Psoas muscle (tissue), 8 donors: ENCODE results near the gene CTCF. TPM values are rescaled to one million over a fixed set of nuclear protein-coding genes. Genes with fewer than 3 reads are reported as not detected.

ENCODE experiments used
- ATAC-seq, 4 donors: fragments of 200-7000 bp; cut with Tn5 transposase; one replicate each; pipeline ENCODE4 v1.9.1; 2020; ENCODE audit warnings: moderate library complexity in 3 of 4, mild to moderate bottlenecking in 2 of 4
- DNase-seq, 2 donors: peaks; one replicate each; pipeline ENCODE4 v3.0.0-alpha.2; 2020
- H3K27ac ChIP-seq: fragments of 200-600 bp; one replicate; pipeline ENCODE4 v1.8.0; 2022
- H3K27me3 ChIP-seq, 3 donors: fragments of 200-600 bp in 1 of 3; one replicate each; pipeline versions ENCODE4 v1.6.1 to v1.8.0; 2013 to 2022; ENCODE audit warnings: low read length in 2 of 3, mild to moderate bottlenecking in 2 of 3, moderate library complexity in 1 of 3; ENCODE audit not compliant: insufficient read depth in 3 of 3
- H3K36me3 ChIP-seq, 2 donors: fragments of 200-600 bp in 1 of 2; one replicate each; pipeline versions ENCODE4 v1.6.1 to v1.8.0; 2013 to 2022; ENCODE audit warnings: low read depth in 1 of 2, mild to moderate bottlenecking in 1 of 2, moderate library complexity in 1 of 2; ENCODE audit not compliant: insufficient read depth in 1 of 2
- H3K4me1 ChIP-seq: fragments of 200-600 bp; one replicate; pipeline ENCODE4 v1.8.0; 2022
- H3K4me3 ChIP-seq: fragments of 200-600 bp; one replicate; pipeline ENCODE4 v1.8.0; 2022; ENCODE audit warnings: mild to moderate bottlenecking
- H3K9me3 ChIP-seq: fragments of 200-600 bp; one replicate; pipeline ENCODE4 v1.8.0; 2022
- CTCF ChIP-seq: fragments of 200-600 bp; IDR thresholded peaks from one replicate; pipeline ENCODE4 v1.8.0; 2022; ENCODE audit warnings: antibody characterized with exemption
- WGBS, 3 donors: extraction: QIAGEN DNeasy Blood & Tissue Kit; methylation state at CpG; one replicate each; pipeline versions ENCODE4 v1.1.6 to v1.1.7; 2013; 5-methylcytosine and 5-hydroxymethylcytosine counted together
- intact Hi-C, 2 donors: fragments of 100-400 bp; cut with DNase I; formaldehyde crosslinking; loops; one replicate each; pipeline versions ENCODE4 v1.11.0 to v1.14.2; 2022
- polyA plus RNA-seq, 3 donors: library from polyadenylated mRNA; stranded (reverse); fragments of 200-250 nt; gene quantifications; one replicate each; pipeline ENCODE4 v1.2.3, GENCODE V29; 2013
- total RNA-seq, 4 donors: library from RNA; stranded (reverse); fragmentation: NEBNext Ultra II Directional in 2 of 4; extraction: Animal tissue kit (Norgen Biotek cat#: 25700) in 2 of 4; gene quantifications; one replicate each; pipeline versions ENCODE4 v1.2.1 to v1.2.4, GENCODE V29; 2021 to 2023
- donor health status: healthy with polysubstance abuse.
- donor health status: DM: no; HTN: no; CAD: no; lungs with moderate emphysema.
- donor health status: Bipolar disorder and iron deficiency.
- donor health status: healthy.
- donor health status: DM: yes; HTN: yes; CAD: no.
- donor health status: DM: no; HTN: no; CAD: no.
- donor health status: DM: no; HTN: no; CAD: no.
- donor health status: DM: yes; HTN: yes; CAD: no.

Gene CTCF
- total and polyA plus RNA-seq, 7 donors = 17.7 to 44.7 (median 25.8) TPM

GRCh38 chr16:67653789-67654402, 91.6 kb downstream of the CTCF start:
- peak overlapping the region; percentile 56 for H3K4me3 ChIP-seq
- DNase-seq (peak in 1 of 2 donors; percentile 47), ATAC-seq (peak in 1 of 4 donors; percentile 18)
- H3K4me1 ChIP-seq = no peaks in the 10 kb centered on the region
- intact Hi-C loops = loop anchor here in 1 of 2 donors (5.0 kb wide), 1 partner anchor 397 kb away; no protein-coding TSS in a partner anchor
- peaks cover 0 to 8% of the 10 kb centered on the region in 2 donors for H3K36me3 ChIP-seq
- H3K27me3 ChIP-seq = peaks cover 0 to 53% (median 35%) of the 10 kb centered on the region in 3 donors
- no peaks in the 10 kb centered on the region for H3K9me3 ChIP-seq
- WGBS, 3 donors = 23 to 30% (median 26%) methylated on average over 22 to 25 of the region's 25 CpGs
- H3K27ac ChIP-seq = no peak overlapping the region
- no peak for TF ChIP-seq CTCF

GRCh38 chr16:67654403-67654911, 92.1 kb downstream of the CTCF start:
- WGBS, 3 donors = 44 to 51% (median 49%) methylated on average over 30 of the region's 30 CpGs
- ATAC-seq = no peak
- DNase-seq = no peak
- TF ChIP-seq CTCF = no peak
- Histone ChIP-seq H3K4me3 (no peak overlapping the region), H3K9me3 (no peaks in the 10 kb centered on the region), H3K36me3 (peaks cover 0 to 8% of the 10 kb centered on the region in 2 donors), H3K27ac (no peak overlapping the region), H3K27me3 (peaks cover 0 to 48% (median 35%) of the 10 kb centered on the region in 3 donors), H3K4me1 (peaks cover 5% of the 10 kb centered on the region)
- intact Hi-C loops = loop anchor here in 1 of 2 donors (5.0 kb wide), 1 partner anchor 397 kb away; no protein-coding TSS in a partner anchor

- Histone ChIP-seq H3K9me3 (no peaks in the 10 kb centered on the region), H3K4me3 (no peak overlapping the region), H3K27me3 (peaks cover 0 to 40% (median 31%) of the 10 kb centered on the region in 3 donors), H3K4me1 (peaks cover 7% of the 10 kb centered on the region), H3K36me3 (peaks cover 0 to 8% of the 10 kb centered on the region in 2 donors), H3K27ac (no peak overlapping the region)
- WGBS, 3 donors = 54 to 60% (median 55%) methylated on average over 4 of the region's 4 CpGs
- intact Hi-C loops = loop anchor here in 1 of 2 donors (5.0 kb wide), 1 partner anchor 88 kb away; no protein-coding TSS in a partner anchor
- no peak for TF ChIP-seq CTCF
- no peak for ATAC-seq
- no peak for DNase-seq
Measured at GRCh38 chr16:67655363-67655762, 93.0 kb downstream of the CTCF start.

GRCh38 chr16:67656344-67657016, 94.2 kb downstream of the CTCF start:
- no peak overlapping the region for H3K4me3 ChIP-seq
- H3K4me1 ChIP-seq = peaks cover 13% of the 10 kb centered on the region
- TF ChIP-seq CTCF = no peak
- ATAC-seq (no peak), DNase-seq (no peak)
- peaks cover 0 to 8% of the 10 kb centered on the region in 2 donors for H3K36me3 ChIP-seq
- WGBS, 3 donors = 73 to 86% (median 77%) methylated on average over 8 to 9 of the region's 9 CpGs
- intact Hi-C loops = loop anchor here in 1 of 2 donors (2.0 to 5.0 kb wide), 2 partner anchors 20 to 89 kb away; no protein-coding TSS in a partner anchor
- H3K27ac ChIP-seq = no peak overlapping the region
- peaks cover 0 to 34% (median 29%) of the 10 kb centered on the region in 3 donors for H3K27me3 ChIP-seq
- H3K9me3 ChIP-seq = no peaks in the 10 kb centered on the region
